ENCODE measurements around the gene FBXO40. TPM values are rescaled to one million over a fixed set of nuclear protein-coding genes. Genes with fewer than 3 reads are reported as not detected.

FBXO40 gene
- total and polyA plus RNA-seq, 2 of the 13 experiments (the other 11 are each of a cell fraction or from before 2014, with no cell fraction given), result not detected

DNA sequence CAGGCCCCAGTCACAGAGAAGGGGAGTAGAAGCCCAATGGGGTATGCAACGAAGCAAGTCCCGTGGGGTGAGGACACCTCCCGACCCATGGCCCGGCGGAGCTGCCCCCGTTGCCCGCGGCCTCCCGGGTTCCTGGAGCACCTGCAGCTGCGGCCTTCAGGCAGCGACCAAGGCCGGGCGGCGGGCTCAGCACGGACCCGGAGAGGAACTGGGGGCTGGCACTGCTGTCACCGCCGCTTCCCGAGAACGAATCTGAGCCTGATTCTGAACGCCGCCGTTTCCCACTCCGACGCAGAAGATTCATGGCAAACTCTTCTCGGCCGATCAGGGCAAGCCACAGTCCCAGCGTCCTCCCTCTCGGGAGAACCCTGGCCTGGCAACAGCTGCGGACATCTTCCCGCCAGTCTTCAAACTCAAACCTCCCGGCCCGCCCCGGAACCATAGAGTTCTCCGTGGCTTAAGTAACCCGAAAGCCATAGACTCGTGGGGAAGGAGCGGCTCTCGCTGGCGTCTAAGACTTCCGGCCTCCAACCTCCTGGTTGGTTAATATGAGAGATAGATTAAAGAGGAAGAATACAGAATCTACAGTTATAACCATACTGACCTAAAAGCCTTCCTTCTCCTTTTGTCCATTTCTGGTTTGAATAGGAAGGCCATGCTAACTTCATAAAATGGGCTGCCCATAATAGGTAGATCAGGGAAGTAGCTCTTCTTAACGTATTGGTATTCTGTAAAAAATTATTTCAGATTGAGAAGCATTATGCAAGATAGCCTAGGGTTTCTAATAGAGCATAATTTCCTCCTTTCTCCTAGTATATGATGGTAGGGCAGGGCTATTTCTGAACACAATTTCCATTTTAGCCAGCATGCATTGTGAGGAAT, 47.4 kb upstream of the FBXO40 start, which contains the start of gene POLQ (continued):
- TF ChIP-seq ZNF564 (CRISPR knock-in tag; IDR thresholded peaks at IDR 0.05) (no peak), NAIF1 (CRISPR knock-in tag; IDR thresholded peaks at IDR 0.05; ENCODE audit: borderline replicate concordance) (no peak), HES4 (CRISPR knock-in tag; IDR thresholded peaks at IDR 0.05; ENCODE audit: borderline replicate concordance) (no peak), POLR2AphosphoS5 (IDR thresholded peaks at IDR 0.05; ENCODE audit: low read depth, low read length) (peak; percentile 79), ZNF30 (CRISPR knock-in tag; IDR thresholded peaks at IDR 0.05) (no peak; the same call in 1 of the 2 replicates), KLF12 (CRISPR knock-in tag; IDR thresholded peaks at IDR 0.05; ENCODE audit: borderline replicate concordance) (peak; percentile 74; the same call in 1 of the 2 replicates), CBX1 (IDR thresholded peaks at IDR 0.05; ENCODE audit: low read depth) (no peak), ZNF251 (CRISPR knock-in tag; IDR thresholded peaks at IDR 0.05) (no peak), SAFB2 (CRISPR knock-in tag; IDR thresholded peaks at IDR 0.05; ENCODE audit: borderline replicate concordance, low read depth) (no peak), ZNF703 (CRISPR knock-in tag; IDR thresholded peaks at IDR 0.05; ENCODE audit: borderline replicate concordance) (no peak), FOXA3 (CRISPR knock-in tag; IDR thresholded peaks at IDR 0.05) (peak; percentile 47; the same call in 1 of the 2 replicates), SKI (IDR thresholded peaks at IDR 0.05; ENCODE audit: partially characterized antibody) (no peak), CC2D1A (CRISPR knock-in tag; IDR thresholded peaks at IDR 0.05) (no peak), CEBPB (IDR thresholded peaks at IDR 0.05; ENCODE audit: borderline replicate concordance, low read depth, low read length) (no peak), ATF7 (IDR thresholded peaks at IDR 0.05) (no peak), ATF7 (CRISPR knock-in tag; IDR thresholded peaks at IDR 0.05) (no peak), NKX3-1 (CRISPR knock-in tag; IDR thresholded peaks at IDR 0.05) (peak; percentile 74; the same call in 1 of the 2 replicates), HNF4G (IDR thresholded peaks at IDR 0.05; ENCODE audit: borderline replicate concordance, low read depth, low read length) (no peak), HNF4G (CRISPR knock-in tag; IDR thresholded peaks at IDR 0.05; ENCODE audit: borderline replicate concordance, low read depth) (0 out of 2 replicates have a peak, but pooled peaks have one; percentile 26), SPEN (CRISPR knock-in tag; IDR thresholded peaks at IDR 0.05; ENCODE audit: low read depth) (no peak), ZNF292 (CRISPR knock-in tag; IDR thresholded peaks at IDR 0.05; ENCODE audit: borderline replicate concordance, low read depth) (no peak)
- TF ChIP-seq, protein P1, sequence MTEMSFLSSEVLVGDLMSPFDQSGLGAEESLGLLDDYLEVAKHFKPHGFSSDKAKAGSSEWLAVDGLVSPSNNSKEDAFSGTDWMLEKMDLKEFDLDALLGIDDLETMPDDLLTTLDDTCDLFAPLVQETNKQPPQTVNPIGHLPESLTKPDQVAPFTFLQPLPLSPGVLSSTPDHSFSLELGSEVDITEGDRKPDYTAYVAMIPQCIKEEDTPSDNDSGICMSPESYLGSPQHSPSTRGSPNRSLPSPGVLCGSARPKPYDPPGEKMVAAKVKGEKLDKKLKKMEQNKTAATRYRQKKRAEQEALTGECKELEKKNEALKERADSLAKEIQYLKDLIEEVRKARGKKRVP (CRISPR knock-in tag; IDR thresholded peaks at IDR 0.05), result no peak
- TF ChIP-seq, protein P2, sequence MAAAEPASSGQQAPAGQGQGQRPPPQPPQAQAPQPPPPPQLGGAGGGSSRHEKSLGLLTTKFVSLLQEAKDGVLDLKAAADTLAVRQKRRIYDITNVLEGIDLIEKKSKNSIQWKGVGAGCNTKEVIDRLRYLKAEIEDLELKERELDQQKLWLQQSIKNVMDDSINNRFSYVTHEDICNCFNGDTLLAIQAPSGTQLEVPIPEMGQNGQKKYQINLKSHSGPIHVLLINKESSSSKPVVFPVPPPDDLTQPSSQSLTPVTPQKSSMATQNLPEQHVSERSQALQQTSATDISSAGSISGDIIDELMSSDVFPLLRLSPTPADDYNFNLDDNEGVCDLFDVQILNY (CRISPR knock-in tag; conservative IDR thresholded peaks at IDR 0.05), result peak; percentile 89
- TF ChIP-seq, protein P3, sequence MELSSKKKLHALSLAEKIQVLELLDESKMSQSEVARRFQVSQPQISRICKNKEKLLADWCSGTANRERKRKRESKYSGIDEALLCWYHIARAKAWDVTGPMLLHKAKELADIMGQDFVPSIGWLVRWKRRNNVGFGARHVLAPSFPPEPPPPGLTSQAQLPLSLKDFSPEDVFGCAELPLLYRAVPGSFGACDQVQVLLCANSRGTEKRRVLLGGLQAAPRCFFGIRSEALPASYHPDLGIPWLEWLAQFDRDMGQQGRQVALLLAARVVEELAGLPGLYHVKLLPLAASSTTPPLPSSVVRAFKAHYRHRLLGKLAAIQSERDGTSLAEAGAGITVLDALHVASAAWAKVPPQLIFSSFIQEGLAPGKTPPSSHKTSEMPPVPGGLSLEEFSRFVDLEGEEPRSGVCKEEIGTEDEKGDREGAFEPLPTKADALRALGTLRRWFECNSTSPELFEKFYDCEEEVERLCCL (CRISPR knock-in tag; IDR thresholded peaks at IDR 0.05; ENCODE audit: borderline replicate concordance), result no peak
- TF ChIP-seq, protein P4, sequence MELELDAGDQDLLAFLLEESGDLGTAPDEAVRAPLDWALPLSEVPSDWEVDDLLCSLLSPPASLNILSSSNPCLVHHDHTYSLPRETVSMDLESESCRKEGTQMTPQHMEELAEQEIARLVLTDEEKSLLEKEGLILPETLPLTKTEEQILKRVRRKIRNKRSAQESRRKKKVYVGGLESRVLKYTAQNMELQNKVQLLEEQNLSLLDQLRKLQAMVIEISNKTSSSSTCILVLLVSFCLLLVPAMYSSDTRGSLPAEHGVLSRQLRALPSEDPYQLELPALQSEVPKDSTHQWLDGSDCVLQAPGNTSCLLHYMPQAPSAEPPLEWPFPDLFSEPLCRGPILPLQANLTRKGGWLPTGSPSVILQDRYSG (CRISPR knock-in tag; IDR thresholded peaks at IDR 0.05), result peak; percentile 77; the same call in 1 of the 2 replicates
- TF ChIP-seq, protein P5, sequence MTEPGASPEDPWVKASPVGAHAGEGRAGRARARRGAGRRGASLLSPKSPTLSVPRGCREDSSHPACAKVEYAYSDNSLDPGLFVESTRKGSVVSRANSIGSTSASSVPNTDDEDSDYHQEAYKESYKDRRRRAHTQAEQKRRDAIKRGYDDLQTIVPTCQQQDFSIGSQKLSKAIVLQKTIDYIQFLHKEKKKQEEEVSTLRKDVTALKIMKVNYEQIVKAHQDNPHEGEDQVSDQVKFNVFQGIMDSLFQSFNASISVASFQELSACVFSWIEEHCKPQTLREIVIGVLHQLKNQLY (CRISPR knock-in tag; IDR thresholded peaks at IDR 0.05), result no peak

Data from HepG2 (cell line).